NB4 (cell line): ENCODE measurements around the gene SGMS1.
A peak's percentile ranks its signal among the peaks of the same experiment; 100 is the strongest.

Source experiments
- DNase-seq: peaks from one replicate; pipeline ENCODE4 v3.0.0; 2010; ENCODE audit warnings: low read depth
- H3K4me3 ChIP-seq: one replicate; pipeline ENCODE4 v1.5.1; 2011; ENCODE audit warnings: mild to moderate bottlenecking, low read depth, low read length, moderate library complexity
- CTCF ChIP-seq: IDR thresholded peaks from one replicate; pipeline ENCODE4 v1.5.1; 2012; ENCODE audit warnings: low read depth, low read length
- MAX ChIP-seq: IDR thresholded peaks from 2 replicates; pipeline ENCODE4 v1.6.1; 2011; ENCODE audit warnings: low read depth, low read length
- MYC ChIP-seq: IDR thresholded peaks from 2 replicates; pipeline ENCODE4 v1.6.1; 2011; ENCODE audit warnings: low read depth, low read length
- POLR2A ChIP-seq: IDR thresholded peaks from 2 replicates; pipeline ENCODE4 v1.6.1; 2011; ENCODE audit warnings: mild to moderate bottlenecking; ENCODE audit not compliant: insufficient read length; ENCODE audit errors: extremely low read depth

SGMS1 gene

GRCh38 chr10:50590935-50591334, 32.8 kb downstream of the SGMS1 start:
- DNase-seq = no peak
- H3K4me3 ChIP-seq = no peak overlapping the region
- TF ChIP-seq MAX (no peak), CTCF (no peak), MYC (no peak), POLR2A (no peak)

GRCh38 chr10:50586740-50587088, 37.0 kb downstream of the SGMS1 start:
- TF ChIP-seq POLR2A = no peak
- no peak for TF ChIP-seq MAX
- TF ChIP-seq CTCF = no peak
- no peak for TF ChIP-seq MYC
- no peak overlapping the region for H3K4me3 ChIP-seq
- DNase-seq = no peak

GRCh38 chr10:50585921-50586739, 37.6 kb downstream of the SGMS1 start:
- peak; percentile 56 for DNase-seq
- TF ChIP-seq POLR2A = no peak
- TF ChIP-seq MAX = no peak
- TF ChIP-seq MYC = no peak
- TF ChIP-seq CTCF = no peak
- no peak overlapping the region for H3K4me3 ChIP-seq

GRCh38 chr10:50582766-50583762, 40.7 kb downstream of the SGMS1 start:
- TF ChIP-seq CTCF (no peak), MYC (no peak), MAX (no peak), POLR2A (no peak)
- no peak for DNase-seq
- no peak overlapping the region for H3K4me3 ChIP-seq

- DNase-seq = no peak
- TF ChIP-seq MYC = no peak
- TF ChIP-seq MAX = no peak
- TF ChIP-seq POLR2A = no peak
- no peak for TF ChIP-seq CTCF
- no peak overlapping the region for H3K4me3 ChIP-seq
These were observed 41.7 kb downstream of the SGMS1 start for GRCh38 chr10:50582046-50582445.
